Smooth muscle cell of the brain vasculature (primary cell): ENCODE measurements around the gene ZNF526.
"Not testable (repeated sequence)": the region's sequence is repeated elsewhere in the genome, so short reads cannot be mapped to it uniquely, and the experiment has no call there.

ENCODE experiments used
- DNase-seq: peaks from one replicate; pipeline ENCODE4 v3.0.0-alpha.2; 2012; ENCODE audit warnings: low read depth, low spot score

ZNF526 gene

DNA sequence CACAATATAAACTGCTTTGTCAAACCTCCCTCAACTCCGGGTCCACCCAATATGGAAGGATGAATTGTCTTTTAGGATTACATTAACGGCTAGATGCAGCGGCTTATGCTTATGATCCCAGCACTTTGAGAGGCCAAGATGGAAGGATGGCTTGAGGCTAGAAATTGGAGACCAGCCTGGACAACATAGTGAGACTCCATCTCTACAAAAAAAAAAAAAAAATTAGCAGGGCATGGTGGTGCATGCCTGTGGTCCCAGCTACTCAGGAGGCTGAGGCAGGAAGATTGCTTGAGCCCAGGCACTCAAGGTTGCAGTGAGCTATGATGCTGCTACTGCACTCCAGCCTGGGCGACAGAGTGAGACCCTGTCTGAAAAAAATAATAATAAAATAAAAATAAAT is 46.0 kb downstream of the ZNF526 start:
- not testable (repeated sequence) for DNase-seq

DNA sequence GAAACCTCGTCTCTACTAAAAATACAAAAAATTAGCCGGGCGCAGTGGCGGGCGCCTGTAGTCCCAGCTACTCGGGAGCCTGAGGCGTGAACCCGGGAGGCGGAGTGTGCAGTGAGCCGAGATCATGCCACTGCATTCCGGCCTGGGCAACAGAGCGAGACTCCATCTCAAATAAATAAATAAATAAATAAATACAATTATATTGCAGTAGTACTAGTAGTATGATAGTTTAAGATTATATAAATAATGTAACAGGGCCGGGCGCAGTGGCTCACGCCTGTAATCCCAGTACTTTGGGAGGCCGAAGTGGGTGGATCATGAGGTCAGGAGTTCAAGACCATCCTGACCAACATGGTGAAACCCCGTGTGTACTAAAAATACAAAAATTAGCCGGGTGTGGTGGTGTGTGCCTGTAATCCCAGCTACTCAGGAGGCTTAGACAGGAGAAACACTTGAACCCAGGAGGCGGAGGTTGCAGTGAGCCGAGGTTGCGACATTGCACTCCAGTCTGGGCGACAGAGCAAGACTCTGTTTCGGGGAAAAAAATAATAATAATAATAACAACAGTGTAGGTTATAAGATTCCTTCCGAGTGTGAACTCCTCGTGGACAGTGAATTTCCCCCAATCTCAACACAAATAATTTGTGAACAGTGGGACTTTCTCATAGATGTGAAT is 47.0 kb downstream of the ZNF526 start:
- not testable (repeated sequence) for DNase-seq

DNA sequence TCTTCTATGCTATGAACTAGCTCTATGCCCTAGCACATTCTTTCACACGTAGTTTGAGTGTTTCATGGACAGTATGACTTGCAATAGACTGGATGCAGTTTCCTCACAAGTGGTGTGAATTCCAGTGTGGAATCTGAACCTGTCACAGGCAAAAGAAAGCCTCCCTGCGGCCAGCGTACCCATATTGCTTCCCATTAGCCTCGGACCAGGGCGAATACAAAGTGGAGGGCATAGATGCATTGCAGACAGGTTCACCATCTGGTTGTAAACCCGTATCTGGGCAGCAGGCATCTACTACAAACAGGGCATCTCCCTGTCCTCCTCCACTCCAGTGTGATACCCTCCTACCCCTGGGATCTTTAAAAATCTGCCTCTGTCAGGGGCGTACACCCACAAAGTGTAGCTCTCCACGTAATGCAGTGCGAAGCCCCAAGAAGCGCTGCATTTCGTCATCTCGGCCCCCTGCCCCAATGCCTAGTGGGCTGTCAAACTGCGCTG is 47.6 kb downstream of the ZNF526 start:
- no peak for DNase-seq

DNA sequence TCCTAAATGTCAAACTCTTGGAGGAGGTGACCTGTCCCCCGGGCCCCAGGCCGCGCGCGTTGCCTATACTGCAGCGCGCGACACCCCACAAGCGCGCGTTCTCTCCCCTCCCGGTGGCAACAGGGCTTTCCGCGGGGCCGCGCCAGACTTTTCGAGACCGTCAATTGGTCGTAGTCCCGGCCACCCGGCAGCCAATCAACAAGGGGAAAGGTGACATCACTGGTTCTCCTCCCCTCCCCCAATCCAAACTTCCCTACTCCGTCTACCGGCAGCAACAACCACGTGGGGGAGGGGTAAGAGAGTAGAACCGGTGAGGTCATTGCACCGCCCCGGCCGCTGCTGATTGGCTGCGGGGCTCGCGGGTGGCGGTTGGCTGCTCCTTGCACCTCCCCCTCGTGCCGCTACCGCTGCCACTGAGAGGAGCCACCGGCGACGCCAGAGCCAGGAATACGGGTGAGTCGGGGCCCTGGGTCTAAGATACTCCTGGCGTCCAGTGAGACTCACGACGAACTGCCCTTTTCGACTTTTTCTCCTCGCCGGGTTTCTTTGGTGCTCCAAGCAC is 48.1 kb downstream of the ZNF526 start:
- DNase-seq = peak; percentile 96

DNA sequence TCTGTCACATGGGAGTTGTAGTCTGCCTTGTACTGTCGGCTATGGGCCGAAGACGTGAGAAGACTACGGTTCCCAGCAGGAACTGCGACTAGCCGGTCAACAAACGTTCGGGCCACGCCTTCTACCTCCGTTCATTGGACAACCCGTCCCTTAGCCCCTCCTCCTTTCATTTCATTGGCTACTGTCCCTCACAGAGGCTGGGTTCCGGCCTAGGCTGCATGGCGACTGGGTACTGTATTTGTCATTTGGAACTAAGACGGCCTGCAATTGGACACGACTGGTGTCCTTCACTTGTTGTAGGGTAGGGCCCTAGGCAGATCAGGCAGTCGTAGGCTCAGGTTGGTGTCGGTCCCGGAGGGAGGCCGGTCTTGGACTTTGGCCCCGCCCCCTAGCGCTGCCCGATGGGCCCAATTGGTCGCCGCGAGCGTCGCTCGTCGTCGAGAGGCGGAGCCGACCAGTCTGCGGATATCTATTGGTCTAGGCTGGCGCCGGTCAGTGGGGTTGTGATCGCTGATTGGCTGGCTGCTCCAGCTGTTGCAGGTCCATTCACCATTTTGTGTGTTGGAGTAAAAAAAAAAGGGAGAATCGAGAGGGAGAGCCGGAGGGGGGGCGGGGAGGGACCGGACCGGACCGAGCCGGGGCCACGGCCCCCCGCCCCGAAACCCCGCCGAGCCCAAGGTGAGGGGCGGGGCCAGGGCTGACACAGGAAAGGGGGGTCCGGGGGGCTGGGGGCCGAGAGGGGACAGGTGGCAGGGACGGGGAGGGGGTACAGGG is 48.8 kb downstream of the ZNF526 start, which contains the start of gene CIC:
Gene CIC (plus strand): TSS at position 549 of the 774 bp plus-strand sequence. CDS start 2,532 bp downstream, outside the sequence.
- DNase-seq = peak; percentile 100

DNA sequence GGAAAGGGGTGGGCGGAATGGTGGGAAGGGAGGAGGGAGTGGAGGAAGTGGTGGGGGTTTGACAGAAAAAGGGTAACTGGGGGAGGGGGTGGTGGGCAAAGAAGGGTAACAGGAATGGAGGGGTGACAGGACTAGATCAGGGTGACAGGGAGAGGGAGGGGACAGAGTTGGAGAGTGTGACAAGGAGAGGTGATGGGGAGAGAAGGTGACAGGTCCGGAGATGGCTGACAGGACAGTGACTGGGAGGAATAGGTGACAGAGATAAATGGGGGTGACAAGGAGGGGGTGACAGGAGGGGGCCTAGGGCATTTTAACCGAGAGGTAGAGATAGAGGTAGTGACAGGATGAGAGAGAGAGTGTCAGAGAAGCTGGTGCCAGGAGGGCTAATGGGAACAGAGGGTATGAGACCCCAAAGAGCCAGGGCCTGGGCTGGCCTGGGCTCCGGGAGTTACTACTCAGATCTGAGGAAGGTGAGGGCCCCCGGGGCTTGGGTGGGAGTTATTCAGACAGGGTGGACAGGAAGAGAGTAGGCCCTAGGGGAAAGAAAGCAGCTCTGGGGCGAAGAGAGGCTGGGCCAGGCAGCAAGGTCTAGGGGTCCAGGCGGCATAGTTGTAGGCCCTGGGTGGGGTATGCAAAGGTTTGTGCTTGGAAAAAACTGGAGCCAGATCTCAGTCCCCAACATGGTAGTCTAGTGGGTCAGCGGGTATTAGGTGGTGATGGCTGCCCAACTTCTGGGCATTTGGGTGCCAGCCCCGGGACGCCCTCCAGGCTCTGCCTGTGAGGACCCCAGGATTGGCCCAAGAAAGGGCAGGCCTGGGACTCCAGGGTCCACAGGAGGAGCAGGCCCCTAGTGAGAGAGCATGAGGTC is 49.6 kb downstream of the ZNF526 start:
- DNase-seq = no peak

DNA sequence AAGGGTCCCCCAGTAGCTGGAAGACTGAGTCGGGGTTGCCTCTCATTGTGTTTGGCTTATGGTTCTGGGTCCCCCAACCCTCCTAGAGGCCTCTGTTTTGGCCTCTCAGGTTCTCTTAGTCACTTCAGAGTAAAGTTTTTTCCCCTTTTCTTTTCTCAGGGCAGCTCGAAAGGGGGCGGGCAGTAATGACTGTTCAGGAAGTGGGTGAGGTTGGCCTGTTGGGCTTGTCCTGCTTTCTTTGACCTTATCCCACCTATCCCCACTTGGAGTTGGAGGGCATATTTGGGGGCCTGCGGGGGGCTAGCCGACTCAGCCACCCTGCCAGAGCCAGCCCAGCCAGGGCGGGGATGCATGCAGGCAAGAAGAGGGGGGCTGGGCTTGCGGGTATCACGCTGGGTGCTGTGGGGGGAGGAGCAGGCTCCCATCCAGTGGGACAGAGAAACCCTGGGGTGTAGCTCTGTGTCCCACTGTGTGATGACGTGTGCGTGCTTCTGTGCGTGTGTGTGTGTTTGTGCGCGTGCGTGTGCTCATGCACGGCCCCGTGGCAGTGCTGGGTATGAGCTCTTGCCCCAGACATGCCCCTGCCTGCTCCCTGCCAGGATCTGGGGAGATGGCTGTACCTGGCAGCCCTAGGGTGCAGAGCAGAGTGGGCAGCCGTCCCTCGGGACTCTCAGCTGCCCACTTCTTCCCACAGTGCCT is 50.4 kb downstream of the ZNF526 start:
- no peak for DNase-seq

DNA sequence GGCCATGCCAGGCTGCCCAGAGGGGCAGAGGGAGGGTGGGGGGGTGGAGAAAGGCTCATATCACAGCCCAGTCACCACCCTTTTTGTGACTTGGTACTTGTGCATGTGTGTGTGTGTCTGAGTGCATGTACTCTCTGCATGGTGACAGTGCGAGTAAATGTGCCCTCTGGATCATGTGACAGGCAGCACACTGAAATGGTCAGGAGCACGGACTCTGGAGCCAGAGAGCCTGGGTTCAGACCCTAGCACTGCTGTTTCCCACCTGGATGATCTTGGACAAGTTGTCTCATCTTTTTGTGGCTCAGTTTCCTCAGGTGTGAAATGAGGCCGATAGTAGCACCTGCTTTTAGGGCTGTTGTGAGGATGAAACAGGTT is 50.9 kb downstream of the ZNF526 start:
- no peak for DNase-seq

DNA sequence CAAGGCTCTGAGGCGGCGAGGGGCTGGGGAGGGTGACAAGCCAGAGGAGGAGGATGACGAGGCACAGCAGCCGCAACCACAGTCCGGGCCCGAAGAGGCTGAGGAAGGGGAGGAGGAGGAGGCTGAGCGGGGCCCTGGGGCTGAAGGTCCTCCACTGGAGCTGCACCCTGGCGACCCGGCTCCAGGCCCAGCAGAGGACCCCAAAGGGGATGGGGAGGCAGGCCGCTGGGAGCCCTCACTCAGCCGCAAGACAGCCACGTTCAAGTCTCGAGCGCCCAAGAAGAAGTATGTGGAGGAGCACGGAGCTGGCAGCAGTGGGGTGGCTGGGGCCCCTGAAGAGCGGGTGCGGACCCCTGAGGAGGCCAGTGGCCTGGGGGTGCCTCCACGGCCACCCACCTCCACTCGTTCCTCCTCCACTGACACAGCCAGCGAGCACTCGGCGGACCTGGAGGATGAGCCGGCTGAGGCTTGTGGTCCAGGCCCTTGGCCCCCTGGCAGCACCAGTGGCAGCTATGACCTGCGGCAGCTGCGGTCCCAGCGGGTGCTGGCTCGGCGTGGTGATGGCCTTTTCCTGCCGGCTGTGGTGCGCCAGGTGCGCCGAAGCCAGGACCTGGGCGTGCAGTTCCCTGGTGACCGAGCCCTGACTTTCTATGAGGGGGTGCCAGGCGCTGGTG is 51.9 kb downstream of the ZNF526 start:
- DNase-seq = no peak

DNA sequence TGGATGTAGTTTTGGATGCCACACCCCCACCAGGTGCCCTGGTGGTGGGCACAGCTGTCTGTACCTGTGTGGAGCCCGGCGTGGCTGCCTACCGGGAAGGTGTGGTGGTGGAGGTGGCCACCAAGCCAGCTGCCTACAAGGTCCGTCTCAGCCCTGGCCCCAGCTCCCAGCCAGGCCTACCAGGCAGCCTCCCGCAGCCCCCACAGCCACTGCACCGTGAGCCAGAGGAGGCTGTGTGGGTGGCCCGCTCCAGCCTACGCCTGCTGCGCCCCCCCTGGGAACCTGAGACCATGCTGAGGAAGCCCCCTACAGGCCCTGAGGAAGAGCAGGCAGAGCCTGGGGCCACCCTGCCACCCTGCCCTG is 52.4 kb downstream of the ZNF526 start:
- no peak for DNase-seq

DNA sequence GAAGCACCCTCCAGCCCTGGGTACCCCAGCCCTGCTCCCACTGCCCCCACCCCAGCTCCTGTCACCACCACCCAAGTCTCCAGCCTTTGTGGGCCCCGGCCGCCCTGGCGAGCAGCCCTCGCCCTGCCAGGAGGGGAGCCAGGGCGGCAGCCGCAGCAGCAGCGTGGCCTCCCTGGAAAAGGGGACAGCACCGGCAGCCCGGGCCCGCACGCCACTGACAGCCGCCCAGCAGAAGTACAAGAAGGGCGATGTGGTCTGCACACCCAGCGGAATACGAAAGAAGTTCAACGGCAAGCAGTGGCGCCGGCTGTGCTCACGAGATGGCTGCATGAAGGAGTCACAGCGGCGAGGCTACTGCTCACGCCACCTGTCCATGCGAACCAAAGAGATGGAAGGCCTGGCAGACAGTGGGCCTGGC is 52.9 kb downstream of the ZNF526 start:
- no peak for DNase-seq

DNA sequence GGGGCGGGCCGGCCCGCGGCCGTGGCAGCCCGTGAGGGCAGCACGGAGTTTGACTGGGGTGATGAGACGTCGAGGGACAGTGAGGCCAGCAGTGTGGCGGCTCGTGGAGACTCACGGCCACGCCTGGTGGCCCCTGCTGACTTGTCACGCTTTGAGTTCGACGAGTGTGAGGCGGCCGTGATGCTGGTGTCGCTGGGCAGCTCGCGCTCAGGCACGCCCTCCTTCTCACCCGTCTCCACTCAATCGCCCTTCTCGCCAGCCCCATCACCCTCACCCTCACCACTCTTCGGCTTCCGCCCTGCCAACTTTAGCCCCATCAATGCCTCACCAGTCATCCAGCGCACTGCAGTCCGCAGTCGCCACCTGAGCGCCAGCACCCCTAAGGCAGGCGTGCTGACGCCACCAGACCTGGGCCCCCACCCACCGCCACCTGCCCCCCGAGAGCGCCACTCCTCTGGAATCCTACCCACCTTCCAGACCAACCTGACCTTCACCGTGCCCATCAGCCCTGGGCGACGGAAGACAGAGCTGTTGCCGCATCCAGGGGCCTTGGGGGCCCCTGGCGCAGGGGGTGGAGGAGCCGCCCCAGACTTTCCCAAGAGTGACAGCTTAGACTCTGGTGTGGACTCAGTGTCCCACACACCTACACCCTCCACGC is 53.4 kb downstream of the ZNF526 start:
- no peak for DNase-seq

DNA sequence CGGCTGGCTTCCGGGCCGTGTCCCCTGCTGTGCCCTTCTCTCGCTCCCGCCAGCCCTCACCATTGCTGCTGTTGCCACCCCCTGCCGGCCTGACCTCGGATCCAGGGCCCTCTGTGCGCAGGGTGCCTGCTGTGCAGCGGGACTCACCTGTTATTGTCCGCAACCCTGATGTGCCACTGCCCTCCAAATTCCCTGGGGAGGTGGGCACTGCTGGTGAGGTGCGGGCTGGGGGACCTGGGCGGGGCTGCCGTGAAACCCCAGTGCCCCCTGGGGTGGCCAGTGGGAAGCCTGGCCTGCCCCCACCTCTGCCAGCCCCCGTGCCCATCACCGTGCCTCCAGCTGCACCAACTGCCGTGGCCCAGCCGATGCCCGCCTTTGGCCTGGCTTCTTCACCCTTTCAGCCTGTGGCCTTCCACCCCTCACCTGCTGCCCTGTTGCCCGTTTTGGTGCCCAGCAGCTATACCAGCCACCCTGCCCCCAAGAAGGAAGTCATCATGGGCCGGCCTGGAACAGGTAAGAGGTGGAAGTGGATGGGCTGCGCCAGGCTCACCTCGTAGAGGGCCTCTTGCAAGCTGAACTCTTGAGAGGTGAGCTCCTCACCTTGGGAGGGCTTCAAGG is 54.1 kb downstream of the ZNF526 start:
- no peak for DNase-seq

DNA sequence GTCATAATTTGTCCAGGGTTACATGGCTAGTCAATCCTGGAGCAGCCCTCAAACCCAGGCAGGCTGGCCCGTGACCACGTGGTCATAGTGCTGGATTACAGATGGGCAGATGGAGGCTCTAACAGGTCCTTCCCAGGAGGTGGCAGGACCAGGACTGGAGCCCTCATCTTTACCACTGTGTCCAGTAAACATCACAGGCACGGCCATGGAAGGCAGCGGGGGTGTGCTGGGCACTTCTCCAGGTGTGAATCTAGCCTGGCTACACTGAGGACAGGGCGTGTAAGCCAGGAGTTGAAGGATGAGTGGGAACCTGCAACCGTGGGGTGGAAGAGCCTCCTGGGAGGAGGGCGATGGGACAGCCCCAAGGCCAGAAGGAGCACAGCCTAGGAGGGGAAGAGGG is 55.0 kb downstream of the ZNF526 start:
- DNase-seq = no peak

DNA sequence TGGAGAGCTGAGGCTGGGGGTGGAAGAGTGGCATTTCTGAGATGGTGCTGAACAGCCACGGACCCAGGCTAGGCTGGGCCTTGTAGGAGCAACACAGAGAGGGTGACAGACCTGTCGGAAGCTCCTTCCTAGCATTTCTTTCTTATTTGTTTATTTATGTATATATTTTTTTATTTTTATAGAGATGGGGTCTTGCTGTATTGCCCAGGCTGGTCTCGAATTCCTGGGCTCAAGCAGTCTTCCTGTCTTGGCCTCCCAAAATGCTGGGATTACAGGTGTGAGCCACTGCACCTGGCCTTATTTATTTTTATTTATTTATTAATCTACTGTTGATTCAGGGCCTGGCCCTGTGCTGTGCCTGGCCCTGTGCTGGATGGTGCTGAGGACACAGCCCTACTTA is 55.4 kb downstream of the ZNF526 start:
- DNase-seq = no peak

DNA sequence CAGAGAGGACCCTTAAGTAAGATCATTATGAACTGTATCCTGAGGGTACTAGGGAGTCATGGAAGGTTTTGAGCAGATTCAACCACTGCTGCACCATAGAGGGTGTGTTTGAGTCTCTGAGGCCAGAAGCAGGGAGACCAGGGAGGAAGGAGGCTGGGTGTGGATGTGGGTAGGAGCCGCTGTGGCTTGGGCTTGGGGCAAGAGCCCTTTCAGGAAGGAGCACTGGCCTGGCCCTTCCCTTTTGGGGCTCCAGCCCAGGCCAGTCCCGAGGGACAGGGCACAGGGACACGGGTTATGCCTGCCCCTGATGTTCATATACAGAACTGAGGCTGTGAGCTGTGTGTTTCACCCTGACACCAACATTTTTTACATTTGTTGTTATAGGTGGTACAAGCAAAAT is 56.2 kb downstream of the ZNF526 start:
- no peak for DNase-seq

DNA sequence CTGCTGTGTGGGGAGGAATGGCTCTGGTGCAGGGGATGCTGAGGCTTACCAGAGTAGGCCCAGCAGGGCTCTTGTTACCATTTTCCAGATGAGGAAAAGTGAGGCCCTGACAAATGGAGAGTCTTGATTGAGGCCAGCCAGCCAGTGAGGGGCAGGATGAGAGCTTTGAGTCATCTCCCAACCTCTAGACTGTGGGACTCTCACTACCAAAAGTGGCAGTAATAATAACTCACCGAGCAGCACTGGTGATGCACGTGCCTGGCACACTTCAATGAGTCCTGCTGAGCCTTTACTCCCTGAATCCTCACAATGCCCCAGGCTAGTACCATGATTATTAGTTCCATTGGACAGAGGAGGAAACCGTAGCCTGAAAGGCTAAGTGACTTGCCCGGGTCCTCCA is 56.7 kb downstream of the ZNF526 start:
- DNase-seq = no peak
